ENCODE results near the gene TMBIM6. TPM values are rescaled to one million over a fixed set of nuclear protein-coding genes. Genes with fewer than 3 reads are reported as not detected.

Gene TMBIM6
- total RNA-seq, 1 experiment from 2014 or later, result 600 TPM

DNA sequence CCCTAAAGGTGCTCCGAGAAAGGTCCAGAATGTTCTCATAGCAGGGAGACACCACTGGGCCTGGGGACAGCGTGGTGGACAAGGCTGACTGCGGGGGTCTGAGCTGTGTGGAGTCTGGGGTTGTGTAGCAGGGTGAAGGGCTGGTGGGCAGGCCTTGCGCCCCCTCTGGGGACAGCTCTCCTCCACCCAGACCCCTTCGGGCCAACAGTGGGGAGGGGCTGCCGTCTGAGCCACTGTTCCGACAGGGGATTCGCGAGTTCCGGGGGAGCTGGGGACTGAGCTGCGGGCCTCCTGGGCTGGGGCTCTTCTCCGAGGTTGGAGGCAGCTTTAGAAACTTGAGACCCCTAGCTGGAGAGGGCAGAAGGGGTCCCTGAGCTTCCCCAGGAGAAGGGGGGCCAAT, 54.8 kb downstream of the TMBIM6 start:
- no peaks in the 10 kb centered on the region for H3K4me1 Mint-ChIP-seq (ENCODE audit: low read depth, unreplicated experiment)
- BruUV-seq (replicated peaks), result no TSS peak
- no peak overlapping the region for H3K27ac Mint-ChIP-seq (ENCODE audit: unreplicated experiment)
- intact Hi-C loops (cut with micrococcal nuclease; ENCODE audit: unreplicated experiment), result no loop called here
- no peaks in the 10 kb centered on the region for H3K27me3 Mint-ChIP-seq (ENCODE audit: unreplicated experiment)
- CTCF ChIA-PET, result no interaction called here
- DNase-seq, result no peak
- H3K9me3 Mint-ChIP-seq (ENCODE audit: low read depth, unreplicated experiment), result no peaks in the 10 kb centered on the region
- TF ChIP-seq CTCF (IDR thresholded peaks at IDR 0.05; ENCODE audit: unreplicated experiment), result no peak
- H3K36me3 Mint-ChIP-seq (ENCODE audit: insufficient read depth, unreplicated experiment), result peaks cover 15% of the 10 kb centered on the region
- H3K4me3 Mint-ChIP-seq (ENCODE audit: low read depth, unreplicated experiment), result no peak overlapping the region

GRCh38 chr12:49796606-49797448, 55.5 kb downstream of the TMBIM6 start:
- CTCF ChIA-PET, result no interaction called here
- Mint-ChIP-seq H3K4me1 (ENCODE audit: low read depth, unreplicated experiment) (no peaks in the 10 kb centered on the region), H3K27ac (ENCODE audit: unreplicated experiment) (no peak overlapping the region), H3K36me3 (ENCODE audit: insufficient read depth, unreplicated experiment) (peaks cover 15% of the 10 kb centered on the region), H3K27me3 (ENCODE audit: unreplicated experiment) (no peaks in the 10 kb centered on the region), H3K4me3 (ENCODE audit: low read depth, unreplicated experiment) (no peak overlapping the region), H3K9me3 (ENCODE audit: low read depth, unreplicated experiment) (no peaks in the 10 kb centered on the region)
- intact Hi-C loops (cut with micrococcal nuclease; ENCODE audit: unreplicated experiment), result no loop called here
- DNase-seq, result no peak
- TF ChIP-seq CTCF (IDR thresholded peaks at IDR 0.05; ENCODE audit: unreplicated experiment), result no peak
- no TSS peak for BruUV-seq (replicated peaks)

- H3K4me3 Mint-ChIP-seq (ENCODE audit: low read depth, unreplicated experiment), result no peak overlapping the region
- DNase-seq, result no peak
- H3K9me3 Mint-ChIP-seq (ENCODE audit: low read depth, unreplicated experiment), result no peaks in the 10 kb centered on the region
- H3K27me3 Mint-ChIP-seq (ENCODE audit: unreplicated experiment), result no peaks in the 10 kb centered on the region
- BruUV-seq (replicated peaks), result no TSS peak
- no peak for TF ChIP-seq CTCF (IDR thresholded peaks at IDR 0.05; ENCODE audit: unreplicated experiment)
- H3K36me3 Mint-ChIP-seq (ENCODE audit: insufficient read depth, unreplicated experiment), result peaks cover 15% of the 10 kb centered on the region
- CTCF ChIA-PET, result no interaction called here
- H3K27ac Mint-ChIP-seq (ENCODE audit: unreplicated experiment), result no peak overlapping the region
- intact Hi-C loops (cut with micrococcal nuclease; ENCODE audit: unreplicated experiment), result no loop called here
- no peaks in the 10 kb centered on the region for H3K4me1 Mint-ChIP-seq (ENCODE audit: low read depth, unreplicated experiment)
These were observed 56.1 kb downstream of the TMBIM6 start for GRCh38 chr12:49797449-49797776.

DNA sequence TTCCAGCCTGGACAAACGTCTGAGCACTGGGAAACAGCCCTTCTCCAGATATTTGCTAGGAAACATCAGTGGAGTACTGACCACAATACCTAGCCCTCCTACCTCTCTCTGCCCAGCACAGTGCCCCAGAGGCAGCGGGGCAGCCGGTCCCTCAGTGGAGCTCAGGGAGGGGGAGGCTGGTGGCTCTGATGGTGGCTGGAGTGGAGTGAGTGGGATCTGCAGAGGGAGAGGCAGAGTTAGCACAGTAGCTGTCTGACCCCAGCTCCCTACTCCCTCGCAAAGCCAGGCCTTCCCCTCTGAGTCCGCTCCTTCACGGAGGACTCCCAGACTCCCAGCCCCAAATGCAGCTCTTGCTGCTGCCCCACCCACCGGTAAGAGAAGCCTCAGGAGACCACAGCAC, 56.9 kb downstream of the TMBIM6 start:
- no peaks in the 10 kb centered on the region for H3K9me3 Mint-ChIP-seq (ENCODE audit: low read depth, unreplicated experiment)
- intact Hi-C loops (cut with micrococcal nuclease; ENCODE audit: unreplicated experiment), result no loop called here
- H3K4me1 Mint-ChIP-seq (ENCODE audit: low read depth, unreplicated experiment), result no peaks in the 10 kb centered on the region
- H3K27me3 Mint-ChIP-seq (ENCODE audit: unreplicated experiment), result no peaks in the 10 kb centered on the region
- no TSS peak for BruUV-seq (replicated peaks)
- H3K4me3 Mint-ChIP-seq (ENCODE audit: low read depth, unreplicated experiment), result no peak overlapping the region
- TF ChIP-seq CTCF (IDR thresholded peaks at IDR 0.05; ENCODE audit: unreplicated experiment), result no peak
- no peak for DNase-seq
- H3K36me3 Mint-ChIP-seq (ENCODE audit: insufficient read depth, unreplicated experiment), result peaks cover 15% of the 10 kb centered on the region
- no peak overlapping the region for H3K27ac Mint-ChIP-seq (ENCODE audit: unreplicated experiment)
- CTCF ChIA-PET, result no interaction called here

Measured in Calu3 (cell line).